ENCODE data around the gene DOCK6.

The DOCK6 gene

GRCh38 chr19:11281356-11282049, 19.2 kb upstream of the DOCK6 start:
- Histone ChIP-seq H3K36me3 (ENCODE audit: control insufficient read depth, insufficient read depth, low read length) (no peaks in the 10 kb centered on the region), H3K27me3 (replicated peaks; ENCODE audit: control insufficient read depth, insufficient read depth, low read length) (no peaks in the 10 kb centered on the region), H3K4me3 (replicated peaks; ENCODE audit: low read depth, low read length) (no peak overlapping the region)
- no peak for DNase-seq (ENCODE audit: extremely low read depth, insufficient read length)
- no peak for TF ChIP-seq CTCF (IDR thresholded peaks at IDR 0.05; ENCODE audit: insufficient read depth, low read length, poor library complexity, severe bottlenecking)

GRCh38 chr19:11279505-11280236, 17.3 kb upstream of the DOCK6 start:
- H3K36me3 ChIP-seq (ENCODE audit: control insufficient read depth, insufficient read depth, low read length): no peaks in the 10 kb centered on the region
- H3K4me3 ChIP-seq (replicated peaks; ENCODE audit: low read depth, low read length): no peak overlapping the region
- DNase-seq (ENCODE audit: extremely low read depth, insufficient read length): peak; percentile 58
- TF ChIP-seq CTCF (IDR thresholded peaks at IDR 0.05; ENCODE audit: insufficient read depth, low read length, poor library complexity, severe bottlenecking): no peak
- no peaks in the 10 kb centered on the region for H3K27me3 ChIP-seq (replicated peaks; ENCODE audit: control insufficient read depth, insufficient read depth, low read length)

- DNase-seq (ENCODE audit: extremely low read depth, insufficient read length): no peak
- H3K4me3 ChIP-seq (replicated peaks; ENCODE audit: low read depth, low read length): no peak overlapping the region
These were observed 16.3 kb upstream of the DOCK6 start for GRCh38 chr19:11278670-11279069.

GRCh38 chr19:11274533-11275086, 12.3 kb upstream of the DOCK6 start:
- no peaks in the 10 kb centered on the region for H3K36me3 ChIP-seq (ENCODE audit: control insufficient read depth, insufficient read depth, low read length)
- no peak for TF ChIP-seq CTCF (IDR thresholded peaks at IDR 0.05; ENCODE audit: insufficient read depth, low read length, poor library complexity, severe bottlenecking)
- H3K4me3 ChIP-seq (replicated peaks; ENCODE audit: low read depth, low read length): no peak overlapping the region
- DNase-seq (ENCODE audit: extremely low read depth, insufficient read length): no peak
- no peaks in the 10 kb centered on the region for H3K27me3 ChIP-seq (replicated peaks; ENCODE audit: control insufficient read depth, insufficient read depth, low read length)

More at GRCh38 chr19:11278670-11279069, 16.3 kb upstream of the DOCK6 start:
- no peak for TF ChIP-seq CTCF (IDR thresholded peaks at IDR 0.05; ENCODE audit: insufficient read depth, low read length, poor library complexity, severe bottlenecking)
- no peaks in the 10 kb centered on the region for H3K36me3 ChIP-seq (ENCODE audit: control insufficient read depth, insufficient read depth, low read length)
- H3K27me3 ChIP-seq (replicated peaks; ENCODE audit: control insufficient read depth, insufficient read depth, low read length): no peaks in the 10 kb centered on the region

- no peaks in the 10 kb centered on the region for H3K27me3 ChIP-seq (replicated peaks; ENCODE audit: control insufficient read depth, insufficient read depth, low read length)
- no peaks in the 10 kb centered on the region for H3K36me3 ChIP-seq (ENCODE audit: control insufficient read depth, insufficient read depth, low read length)
- H3K4me3 ChIP-seq (replicated peaks; ENCODE audit: low read depth, low read length): no peak overlapping the region
- no peak for TF ChIP-seq CTCF (IDR thresholded peaks at IDR 0.05; ENCODE audit: insufficient read depth, low read length, poor library complexity, severe bottlenecking)
- DNase-seq (ENCODE audit: extremely low read depth, insufficient read length): no peak
These were observed 11.7 kb upstream of the DOCK6 start for GRCh38 chr19:11273989-11274388.
